Endothelial cell of umbilical vein (primary cell): ENCODE measurements around the gene RGS6.

Experiments used
- EZH2 ChIP-seq: IDR thresholded peaks from 2 replicates; pipeline ENCODE4 v1.6.1; 2012; ENCODE audit warnings: borderline replicate concordance, low read depth, mild to moderate bottlenecking, moderate library complexity, low read length, inconsistent platforms; ENCODE audit not compliant: severe bottlenecking
- FOS ChIP-seq: IDR thresholded peaks from 2 replicates; pipeline ENCODE4 v1.6.1; 2011; ENCODE audit warnings: mild to moderate bottlenecking, low read length, moderate library complexity, borderline replicate concordance; ENCODE audit not compliant: insufficient read depth
- GATA2 ChIP-seq: IDR thresholded peaks from 2 replicates; pipeline ENCODE4 v1.7.0; 2011; ENCODE audit warnings: low read depth, mild to moderate bottlenecking, moderate library complexity, mixed read lengths, low read length; ENCODE audit not compliant: insufficient read length, insufficient read depth
- JUN ChIP-seq: IDR thresholded peaks from 2 replicates; pipeline ENCODE4 v1.6.1; 2011; ENCODE audit warnings: borderline replicate concordance, low read depth; ENCODE audit not compliant: insufficient read length, insufficient read depth
- MYC ChIP-seq: IDR thresholded peaks from one replicate; pipeline ENCODE4 v1.6.1; 2011; ENCODE audit warnings: mild to moderate bottlenecking, low read depth, low read length
- POLR2A ChIP-seq: IDR thresholded peaks from 2 replicates; pipeline ENCODE4 v1.6.1; 2012; ENCODE audit warnings: low read depth, mild to moderate bottlenecking, control low read depth, low read length
- POLR2AphosphoS5 ChIP-seq: IDR thresholded peaks from 2 replicates; pipeline ENCODE4 v1.6.1; 2012; ENCODE audit warnings: low read depth, mild to moderate bottlenecking, control low read depth, low read length, moderate library complexity; ENCODE audit not compliant: insufficient read depth
- TF ChIP-seq, protein P1 (sequence below), 2 donors: IDR thresholded peaks; 1 replicate in 1 of 2; 2 replicates in 1 of 2; pipeline ENCODE4 v1.5.1; 2011; ENCODE audit warnings: low read length in 2 of 2, mild to moderate bottlenecking in 2 of 2, moderate library complexity in 2 of 2, control low read depth in 1 of 2, inconsistent platforms in 1 of 2, low read depth in 1 of 2; ENCODE audit not compliant: insufficient read depth in 1 of 2; ENCODE audit errors: extremely low read depth in 1 of 2
- TF ChIP-seq, protein P2 (sequence below): IDR thresholded peaks from 2 replicates; pipeline ENCODE4 v1.6.1; 2011; ENCODE audit not compliant: insufficient read depth, insufficient read length

DNA sequence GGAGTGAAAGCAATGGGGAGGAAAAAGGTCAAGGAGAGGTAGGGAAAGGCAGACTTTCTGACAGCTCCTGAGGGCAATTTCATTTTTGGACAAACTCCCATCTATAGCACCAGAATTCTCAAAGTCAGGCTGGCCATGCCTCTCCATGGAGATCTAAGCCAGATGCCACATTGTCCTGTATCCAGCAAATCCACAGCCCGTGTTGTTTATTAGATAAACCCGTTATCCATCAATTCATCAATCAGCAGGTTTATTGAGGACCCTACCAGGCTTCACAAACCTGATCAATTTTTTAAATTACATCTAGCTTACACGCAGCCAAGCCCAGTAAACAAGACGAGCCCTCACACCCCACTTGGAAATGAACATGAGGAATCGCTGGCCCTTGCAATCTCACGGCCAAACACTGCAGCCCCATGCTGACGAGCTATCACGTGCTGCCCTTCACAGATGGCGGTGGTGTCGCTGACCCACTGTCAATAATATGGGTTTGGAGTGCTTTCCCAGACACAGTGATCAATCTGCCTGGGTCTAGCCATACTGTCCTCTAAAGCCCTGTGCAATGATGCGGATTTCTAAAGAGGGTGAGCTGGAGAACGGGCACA, 628.8 kb downstream of the RGS6 start:
- TF ChIP-seq, protein P1, sequence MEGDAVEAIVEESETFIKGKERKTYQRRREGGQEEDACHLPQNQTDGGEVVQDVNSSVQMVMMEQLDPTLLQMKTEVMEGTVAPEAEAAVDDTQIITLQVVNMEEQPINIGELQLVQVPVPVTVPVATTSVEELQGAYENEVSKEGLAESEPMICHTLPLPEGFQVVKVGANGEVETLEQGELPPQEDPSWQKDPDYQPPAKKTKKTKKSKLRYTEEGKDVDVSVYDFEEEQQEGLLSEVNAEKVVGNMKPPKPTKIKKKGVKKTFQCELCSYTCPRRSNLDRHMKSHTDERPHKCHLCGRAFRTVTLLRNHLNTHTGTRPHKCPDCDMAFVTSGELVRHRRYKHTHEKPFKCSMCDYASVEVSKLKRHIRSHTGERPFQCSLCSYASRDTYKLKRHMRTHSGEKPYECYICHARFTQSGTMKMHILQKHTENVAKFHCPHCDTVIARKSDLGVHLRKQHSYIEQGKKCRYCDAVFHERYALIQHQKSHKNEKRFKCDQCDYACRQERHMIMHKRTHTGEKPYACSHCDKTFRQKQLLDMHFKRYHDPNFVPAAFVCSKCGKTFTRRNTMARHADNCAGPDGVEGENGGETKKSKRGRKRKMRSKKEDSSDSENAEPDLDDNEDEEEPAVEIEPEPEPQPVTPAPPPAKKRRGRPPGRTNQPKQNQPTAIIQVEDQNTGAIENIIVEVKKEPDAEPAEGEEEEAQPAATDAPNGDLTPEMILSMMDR (IDR thresholded peaks at IDR 0.05; ENCODE audit: extremely low read depth in 1 of 2, insufficient read depth in 1 of 2, low read depth in 1 of 2, low read length in 2 of 2): no peak
- TF ChIP-seq POLR2A: no peak
- no peak for TF ChIP-seq JUN
- TF ChIP-seq POLR2AphosphoS5: no peak
- no peak for TF ChIP-seq GATA2
- no peak for TF ChIP-seq MYC
- no peak for TF ChIP-seq EZH2
- TF ChIP-seq, protein P2, sequence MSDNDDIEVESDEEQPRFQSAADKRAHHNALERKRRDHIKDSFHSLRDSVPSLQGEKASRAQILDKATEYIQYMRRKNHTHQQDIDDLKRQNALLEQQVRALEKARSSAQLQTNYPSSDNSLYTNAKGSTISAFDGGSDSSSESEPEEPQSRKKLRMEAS: no peak
- no peak for TF ChIP-seq FOS
